Measurements from ENCODE around the gene DNPH1. TPM values are rescaled to one million over a fixed set of nuclear protein-coding genes. Genes with fewer than 3 reads are reported as not detected.

The DNPH1 gene
- total RNA-seq, 1 experiment from 2014 or later = 47.0 TPM

- DNase-seq = no peak
These were observed 17.3 kb downstream of the DNPH1 start for GRCh38 chr6:43211955-43212354.

More at GRCh38 chr6:43211955-43212354, 17.3 kb downstream of the DNPH1 start:
- H4K5ac ChIP-seq (ENCODE audit: insufficient read length, low read depth, low read length) = no peak overlapping the region
- no peaks in the 10 kb centered on the region for H4K20me1 ChIP-seq (ENCODE audit: control insufficient read depth, insufficient read depth, insufficient read length)
- H3K18ac ChIP-seq (ENCODE audit: insufficient read length, low read depth, low read length) = no peak overlapping the region
- Mint-ChIP-seq H3K27ac (no peak overlapping the region), H3K4me1 (peaks cover 4% of the 10 kb centered on the region in 2 experiments), H3K27me3 (ENCODE audit: low read depth) (peaks cover 2% of the 10 kb centered on the region), H3K36me3 (ENCODE audit: insufficient read depth in 1 of 3, low read depth in 3 of 3) (peaks cover 0 to 2% (median 0%) of the 10 kb centered on the region in 3 experiments; a peak in 1 of 7 replicates), H3K9me3 (no peaks in the 10 kb centered on the region), H3K4me3 (no peak overlapping the region)
- H3K56ac ChIP-seq (ENCODE audit: insufficient read length, low read depth, low read length) = no peak overlapping the region
- no peak overlapping the region for H2BK120ac ChIP-seq (ENCODE audit: low read depth, low read length, poor library complexity, severe bottlenecking)
- H4K8ac ChIP-seq (replicated peaks; ENCODE audit: insufficient read length, low read depth, low read length) = no peak overlapping the region
- no peak overlapping the region for H3K27ac ChIP-seq (ENCODE audit: insufficient read length, low read depth, low read length)
- no peaks in the 10 kb centered on the region for H3K79me1 ChIP-seq (ENCODE audit: insufficient read depth, low read depth, low read length, poor library complexity, severe bottlenecking)
- H2AK5ac ChIP-seq (ENCODE audit: insufficient read length, low read length) = no peak overlapping the region
- H3K23me2 ChIP-seq (ENCODE audit: insufficient read length, low read depth, low read length, poor library complexity, severe bottlenecking) = no peaks in the 10 kb centered on the region
- H3K9me3 ChIP-seq (ENCODE audit: control insufficient read depth, low read depth, low read length) = no peaks in the 10 kb centered on the region
- H2BK15ac ChIP-seq (ENCODE audit: low read depth, low read length) = no peak overlapping the region
- no peak overlapping the region for H3T11ph ChIP-seq (ENCODE audit: low read length)
- no peak overlapping the region for H2BK20ac ChIP-seq (ENCODE audit: low read depth, low read length, poor library complexity, severe bottlenecking)
- no peak overlapping the region for H3K14ac ChIP-seq (ENCODE audit: insufficient read depth, low read length)
- H3K4me1 ChIP-seq (ENCODE audit: insufficient read depth, low read length) = no peaks in the 10 kb centered on the region
- no peaks in the 10 kb centered on the region for H3K79me2 ChIP-seq (ENCODE audit: insufficient read depth, low read length)
- no peak overlapping the region for H3K4ac ChIP-seq (ENCODE audit: low read depth, low read length)
- no peak overlapping the region for H2BK12ac ChIP-seq (ENCODE audit: insufficient read length, low read depth, low read length)
- H3K9ac ChIP-seq (ENCODE audit: extremely low read depth, insufficient read length, low read length) = no peak overlapping the region
- TF ChIP-seq, protein P1, sequence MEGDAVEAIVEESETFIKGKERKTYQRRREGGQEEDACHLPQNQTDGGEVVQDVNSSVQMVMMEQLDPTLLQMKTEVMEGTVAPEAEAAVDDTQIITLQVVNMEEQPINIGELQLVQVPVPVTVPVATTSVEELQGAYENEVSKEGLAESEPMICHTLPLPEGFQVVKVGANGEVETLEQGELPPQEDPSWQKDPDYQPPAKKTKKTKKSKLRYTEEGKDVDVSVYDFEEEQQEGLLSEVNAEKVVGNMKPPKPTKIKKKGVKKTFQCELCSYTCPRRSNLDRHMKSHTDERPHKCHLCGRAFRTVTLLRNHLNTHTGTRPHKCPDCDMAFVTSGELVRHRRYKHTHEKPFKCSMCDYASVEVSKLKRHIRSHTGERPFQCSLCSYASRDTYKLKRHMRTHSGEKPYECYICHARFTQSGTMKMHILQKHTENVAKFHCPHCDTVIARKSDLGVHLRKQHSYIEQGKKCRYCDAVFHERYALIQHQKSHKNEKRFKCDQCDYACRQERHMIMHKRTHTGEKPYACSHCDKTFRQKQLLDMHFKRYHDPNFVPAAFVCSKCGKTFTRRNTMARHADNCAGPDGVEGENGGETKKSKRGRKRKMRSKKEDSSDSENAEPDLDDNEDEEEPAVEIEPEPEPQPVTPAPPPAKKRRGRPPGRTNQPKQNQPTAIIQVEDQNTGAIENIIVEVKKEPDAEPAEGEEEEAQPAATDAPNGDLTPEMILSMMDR (conservative IDR thresholded peaks at IDR 0.05) = peak; percentile 46; the same call in 2 of the 3 replicates
- H3K27me3 ChIP-seq (ENCODE audit: insufficient read depth, low read length) = no peaks in the 10 kb centered on the region
- H4K91ac ChIP-seq (ENCODE audit: insufficient read length, low read depth, low read length) = no peak overlapping the region
- no peak overlapping the region for H3K4me2 ChIP-seq (ENCODE audit: insufficient read depth, insufficient read length, low read length)
- H3K23ac ChIP-seq (ENCODE audit: insufficient read length, low read depth, low read length) = no peak overlapping the region
- WGBS (ENCODE audit: extremely low coverage, insufficient read length, low lambda C conversion rate) = no CpG with 5 or more reads among the region's 1 CpG
- H2AFZ ChIP-seq (ENCODE audit: low read length) = no peak overlapping the region
- H2BK5ac ChIP-seq (ENCODE audit: insufficient read length, low read length) = no peak overlapping the region
